Right lobe of liver (tissue), 6 donors: ENCODE data around the gene TBCD. TPM values are rescaled to one million over a fixed set of nuclear protein-coding genes. Genes with fewer than 3 reads are reported as not detected.
"Not testable (repeated sequence)": the region's sequence is repeated elsewhere in the genome, so short reads cannot be mapped to it uniquely, and the experiment has no call there.

ENCODE experiments used
- ATAC-seq, 4 donors: fragments of 200-7000 bp; cut with Tn5 transposase; one replicate each; pipeline ENCODE4 v1.9.1; 2020; ENCODE audit warnings: mild to moderate bottlenecking in 4 of 4, moderate library complexity in 4 of 4
- DNase-seq, 3 donors: peaks; one replicate each; pipeline ENCODE4 v3.0.0-alpha.2; 2020
- H3K27ac ChIP-seq, 3 donors: fragments of 200-600 bp; one replicate each; pipeline ENCODE4 v1.8.0; 2022
- H3K27me3 ChIP-seq, 2 donors: fragments of 200-600 bp; one replicate each; pipeline ENCODE4 v1.8.0; 2022
- H3K36me3 ChIP-seq, 4 donors: fragments of 200-600 bp; sonication (generic) in 1 of 4; one replicate each; pipeline versions ENCODE4 v1.5.1 to v1.8.0; 2017 to 2022; ENCODE audit warnings: control low read depth in 1 of 4
- H3K4me1 ChIP-seq, 4 donors: fragments of 200-600 bp; sonication (generic) in 1 of 4; one replicate each; pipeline versions ENCODE4 v1.5.1 to v1.8.0; 2017 to 2022; ENCODE audit warnings: control low read depth in 1 of 4
- H3K4me3 ChIP-seq, 3 donors: fragments of 200-600 bp; one replicate each; pipeline ENCODE4 v1.8.0; 2022
- H3K9me3 ChIP-seq, 4 donors: fragments of 200-600 bp; sonication (generic) in 1 of 4; one replicate each; pipeline versions ENCODE4 v1.5.1 to v1.8.0; 2017 to 2022; ENCODE audit warnings: control low read depth in 1 of 4
- CTCF ChIP-seq, 4 donors: fragments of 200-600 bp in 3 of 4; fragments of 450-650 bp in 1 of 4; IDR thresholded peaks; one replicate each; pipeline versions ENCODE4 v1.5.1 to v1.8.0; 2016 to 2022; ENCODE audit warnings: antibody characterized with exemption in 4 of 4, mild to moderate bottlenecking in 2 of 4
- POLR2A ChIP-seq: fragments of 450-650 bp; IDR thresholded peaks from one replicate; pipeline ENCODE4 v1.6.1; 2017; ENCODE audit warnings: antibody characterized with exemption, mild to moderate bottlenecking
- WGBS: methylation state at CpG from one replicate; pipeline ENCODE4 v1.1.6; 2018; ENCODE audit warnings: low coverage, low lambda C conversion rate; ENCODE audit not compliant: insufficient coverage; ENCODE audit errors: missing lambda C conversion rate; 5-methylcytosine and 5-hydroxymethylcytosine counted together
- intact Hi-C, 2 donors: fragments of 100-400 bp; cut with DNase I; formaldehyde crosslinking; loops; one replicate each; pipeline versions ENCODE4 v1.11.2 to v1.14.1; 2022
- total RNA-seq, 6 experiments: library from RNA; depleted of rRNA in 2 of 6; stranded (reverse); fragments of >200 nt in 2 of 6; fragmentation: NEBNext Ultra II Directional in 3 of 6; extraction: Animal tissue kit (Norgen Biotek cat#: 25700) in 3 of 6; gene quantifications; one replicate each; pipeline versions ENCODE4 v1.1.0 to v1.2.4, GENCODE V29; 2016 to 2023
- donor health status: DM: no; HTN: yes; CAD: no.
- donor health status: DM: no; HTN: no; CAD: no.
- donor health status: DM: no; HTN: no; CAD: no.
- donor health status: DM: no; HTN: yes; CAD: no.
- donor health status: DM: no; HTN: yes; CAD: no.

TBCD gene
- total RNA-seq, 6 experiments from 2014 or later = 28.0 to 55.7 (median 41.3) TPM

DNA sequence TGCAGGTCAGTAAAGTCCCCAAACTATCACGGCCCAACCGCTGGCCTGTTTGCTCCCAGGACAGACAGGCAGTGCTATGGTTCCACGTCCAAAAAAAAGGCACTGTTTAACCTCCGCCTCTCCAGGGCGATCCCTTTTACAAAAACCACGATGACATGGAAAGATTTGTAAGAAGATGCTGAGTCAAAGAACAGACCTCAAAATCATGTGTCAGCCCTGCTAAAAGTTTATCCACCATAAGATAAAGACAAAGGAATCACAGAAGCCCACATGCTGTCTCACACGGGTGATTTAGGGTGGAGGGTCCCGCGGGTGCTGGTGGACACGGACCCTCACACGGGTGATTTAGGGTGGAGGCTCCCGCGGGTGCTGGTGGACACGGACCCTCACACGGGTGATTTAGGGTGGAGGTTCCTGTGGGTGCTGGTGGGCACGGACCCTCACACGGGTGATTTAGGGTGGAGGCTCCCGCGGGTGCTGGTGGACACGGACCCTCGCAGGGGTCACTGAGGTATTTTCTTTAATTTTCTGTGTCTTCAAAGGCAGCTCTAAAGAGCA is 210.4 kb downstream of the TBCD start:
- intact Hi-C loops = no loop called here
- Histone ChIP-seq H3K36me3 (no peaks in the 10 kb centered on the region), H3K4me3 (no peak overlapping the region), H3K4me1 (no peaks in the 10 kb centered on the region), H3K27ac (no peak overlapping the region), H3K9me3 (no peaks in the 10 kb centered on the region), H3K27me3 (no peaks in the 10 kb centered on the region)
- no peak for ATAC-seq
- DNase-seq = peak in 1 of 3 donors; percentile 45
- 70% methylated on average over 10 of the region's 21 CpGs for WGBS
- TF ChIP-seq CTCF (IDR thresholded peaks at IDR 0.05) (no peak), POLR2A (no peak)

DNA sequence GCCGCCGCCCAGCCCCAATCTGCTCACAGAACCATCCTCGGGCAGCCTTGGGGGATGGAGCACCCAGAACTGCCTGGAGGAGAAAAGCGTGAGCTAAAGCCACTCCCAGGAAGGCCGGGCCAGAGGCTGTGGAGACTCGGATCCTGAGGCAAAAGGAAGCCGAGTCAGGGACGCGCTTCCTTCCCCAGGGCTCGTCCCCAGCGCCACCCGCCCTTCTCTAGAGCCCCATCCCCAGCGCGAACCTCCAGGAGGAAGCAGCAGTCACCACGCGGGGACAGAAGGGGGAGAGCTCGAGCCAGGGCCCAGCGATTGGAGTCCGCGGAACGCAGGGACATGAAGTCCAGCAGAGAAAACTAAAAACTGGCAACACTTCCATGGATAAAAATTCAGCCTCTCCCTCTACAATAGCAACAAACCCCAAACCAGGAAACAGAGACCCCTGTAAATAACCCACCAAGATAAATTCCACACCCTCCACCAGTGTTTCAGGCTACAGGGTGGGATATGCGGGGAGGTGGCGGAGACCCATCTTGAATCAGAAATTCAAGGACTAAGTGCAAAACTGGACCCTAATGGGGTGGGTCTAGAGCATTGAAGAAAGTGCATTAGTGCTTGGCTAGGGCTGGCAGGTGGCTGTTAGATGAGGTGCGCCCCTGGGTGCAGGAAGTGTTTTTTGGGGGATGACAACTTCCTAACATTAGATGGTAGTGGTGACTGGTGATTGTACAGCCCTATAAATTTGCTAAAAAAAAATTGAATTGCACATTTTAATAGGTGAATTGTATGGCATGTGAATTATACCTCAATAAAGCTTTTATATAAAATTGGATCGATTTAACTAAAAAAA is 211.5 kb downstream of the TBCD start:
- Histone ChIP-seq H3K4me1 (no peaks in the 10 kb centered on the region), H3K36me3 (no peaks in the 10 kb centered on the region), H3K9me3 (no peaks in the 10 kb centered on the region), H3K27me3 (no peaks in the 10 kb centered on the region), H3K27ac (peak overlapping the region in 1 of 3 donors; percentile 57), H3K4me3 (no peak overlapping the region)
- DNase-seq = peak; percentile 71 to 83 (median 82)
- peak; percentile 83 to 95 (median 92) for ATAC-seq
- WGBS = 47% methylated on average over 15 of the region's 25 CpGs
- TF ChIP-seq CTCF (IDR thresholded peaks at IDR 0.05) (peak; percentile 49 to 60 (median 51)), POLR2A (no peak)
- intact Hi-C loops = no loop called here

DNA sequence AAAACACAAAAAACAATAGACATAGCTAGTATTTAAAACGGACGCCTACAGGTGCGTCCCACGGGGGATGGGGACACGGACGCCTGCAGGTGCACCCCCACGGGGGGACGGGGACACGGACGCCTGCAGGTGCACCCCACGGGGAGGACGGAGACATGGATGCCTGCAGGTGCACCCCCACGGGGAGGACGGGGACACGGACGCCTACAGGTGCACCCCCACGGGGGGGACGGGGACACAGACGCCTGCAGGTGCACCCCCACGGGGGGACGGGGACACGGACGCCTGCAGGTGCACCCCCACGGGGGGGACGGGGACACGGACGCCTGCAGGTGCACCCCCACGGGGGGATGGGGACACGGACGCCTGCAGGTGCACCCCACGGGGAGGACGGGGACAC is 212.6 kb downstream of the TBCD start:
- H3K4me1 ChIP-seq, H3K4me3 ChIP-seq, H3K9me3 ChIP-seq, H3K27me3 ChIP-seq, ATAC-seq, intact Hi-C loops, H3K36me3 ChIP-seq, H3K27ac ChIP-seq: not testable (repeated sequence)
- WGBS = 81% methylated on average over 9 of the region's 32 CpGs
- peak in 2 of 3 donors; percentile 17 to 30 for DNase-seq

DNA sequence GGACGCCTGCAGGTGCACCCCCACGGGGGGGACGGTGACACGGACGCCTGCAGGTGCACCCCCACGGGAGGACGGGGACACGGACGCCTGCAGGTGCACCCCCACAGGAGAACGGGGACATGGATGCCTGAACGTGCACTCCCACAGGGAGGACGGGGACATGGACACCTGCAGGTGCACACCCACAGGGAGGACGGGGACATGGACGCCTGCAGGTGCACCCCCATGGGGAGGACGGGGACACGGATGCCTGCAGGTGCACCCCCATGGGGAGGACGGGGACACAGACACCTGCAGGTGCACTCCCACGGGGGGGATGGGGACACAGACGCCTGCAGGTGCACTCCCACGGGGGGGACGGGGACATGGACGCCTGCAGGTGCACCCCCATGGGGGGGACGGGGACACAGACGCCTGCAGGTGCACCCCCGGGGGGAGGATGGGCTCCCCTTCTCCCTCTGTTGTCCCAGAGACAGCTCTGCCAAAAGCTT is 213.0 kb downstream of the TBCD start:
- ATAC-seq (no peak), DNase-seq (peak in 2 of 3 donors; percentile 9 to 41)
- Histone ChIP-seq H3K4me3 (no peak overlapping the region), H3K27ac (no peak overlapping the region), H3K27me3 (no peaks in the 10 kb centered on the region), H3K36me3 (no peaks in the 10 kb centered on the region), H3K4me1 (no peaks in the 10 kb centered on the region), H3K9me3 (no peaks in the 10 kb centered on the region)
- TF ChIP-seq POLR2A (no peak), CTCF (IDR thresholded peaks at IDR 0.05) (no peak)
- WGBS = no CpG with 5 or more reads among the region's 25 CpGs
- intact Hi-C loops = no loop called here

DNA sequence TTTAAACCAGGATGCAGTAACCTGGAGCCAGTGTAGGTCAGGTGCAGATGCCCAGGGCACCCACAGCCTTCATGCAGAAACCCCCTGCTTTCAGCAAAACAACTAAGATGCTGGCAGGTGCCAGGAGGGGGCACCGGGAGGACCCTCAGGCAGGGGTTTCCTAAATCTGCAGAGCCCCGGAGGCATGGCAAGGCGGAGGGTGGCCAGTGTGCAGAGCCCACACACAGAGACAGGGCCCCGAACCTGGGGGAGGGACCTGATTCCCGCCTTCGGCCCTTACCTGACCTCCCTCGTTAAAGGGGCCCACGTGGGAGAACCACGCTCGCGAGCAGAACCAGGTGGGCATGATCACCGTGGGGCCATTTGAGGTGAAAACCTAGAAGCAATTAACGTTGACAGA is 213.5 kb downstream of the TBCD start:
- peak in 1 of 3 donors; percentile 34 for DNase-seq
- H3K9me3 ChIP-seq = no peaks in the 10 kb centered on the region
- no peaks in the 10 kb centered on the region for H3K4me1 ChIP-seq
- H3K27me3 ChIP-seq = no peaks in the 10 kb centered on the region
- WGBS = no CpG with 5 or more reads among the region's 13 CpGs
- TF ChIP-seq POLR2A (no peak), CTCF (IDR thresholded peaks at IDR 0.05) (no peak)
- intact Hi-C loops = no loop called here
- no peak overlapping the region for H3K27ac ChIP-seq
- no peak overlapping the region for H3K4me3 ChIP-seq
- no peak for ATAC-seq
- no peaks in the 10 kb centered on the region for H3K36me3 ChIP-seq
